Measurements from ENCODE around the gene ABCB6. TPM values are rescaled to one million over a fixed set of nuclear protein-coding genes. Genes with fewer than 3 reads are reported as not detected.

ABCB6 gene
- total and polyA plus RNA-seq, 2 donors, result 25.7 to 54.8 TPM

DNA sequence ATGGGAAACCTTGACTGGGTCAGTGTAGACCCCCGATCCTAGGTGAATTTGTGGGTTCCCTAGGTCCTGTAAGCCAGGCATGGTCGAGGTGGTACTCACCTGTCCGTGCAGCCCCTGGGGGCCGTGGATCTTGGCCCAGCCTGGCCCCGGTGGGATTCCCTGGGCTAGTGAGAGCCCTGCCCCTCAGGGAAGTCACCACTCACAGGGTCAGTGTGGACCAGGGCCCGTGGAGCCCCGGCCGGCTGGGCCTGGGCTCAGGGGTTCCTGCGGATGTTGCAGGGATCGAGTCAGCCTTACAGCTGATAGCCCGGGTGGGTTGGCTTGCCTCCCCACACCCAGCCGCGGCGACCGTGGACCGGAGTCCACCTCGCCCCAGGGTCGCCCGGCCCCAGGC lies 10.2 kb upstream of the ABCB6 start:
- H3K27ac ChIP-seq (ENCODE audit: low read depth), result peak overlapping the region; percentile 79
- WGBS, result 3% methylated on average over 19 of the region's 19 CpGs
- H3K36me3 ChIP-seq (ENCODE audit: insufficient read depth), result peaks cover 8% of the 10 kb centered on the region
- no peaks in the 10 kb centered on the region for H3K4me1 ChIP-seq (ENCODE audit: insufficient read depth)
- no peak for DNase-seq (ENCODE audit: extremely low spot score)
- H3K4me3 ChIP-seq (ENCODE audit: low read depth, low read length), result peak overlapping the region; percentile 90

- Histone ChIP-seq H3K36me3 (ENCODE audit: insufficient read depth) (peaks cover 4% of the 10 kb centered on the region), H3K4me3 (ENCODE audit: low read depth, low read length) (peak overlapping the region; percentile 90), H3K27ac (ENCODE audit: low read depth) (peak overlapping the region; percentile 79), H3K4me1 (ENCODE audit: insufficient read depth) (no peaks in the 10 kb centered on the region)
- WGBS, result 40% methylated on average over 7 of the region's 7 CpGs
- DNase-seq (ENCODE audit: extremely low spot score), result no peak
Observed at GRCh38 chr2:219228041-219228910, 9.5 kb upstream of the ABCB6 start.

- DNase-seq (ENCODE audit: extremely low spot score), result no peak
- WGBS, result 89% methylated on average over 3 of the region's 3 CpGs
- H3K36me3 ChIP-seq (ENCODE audit: insufficient read depth), result peaks cover 4% of the 10 kb centered on the region
Observed at GRCh38 chr2:219225350-219225749, 6.6 kb upstream of the ABCB6 start.

DNA sequence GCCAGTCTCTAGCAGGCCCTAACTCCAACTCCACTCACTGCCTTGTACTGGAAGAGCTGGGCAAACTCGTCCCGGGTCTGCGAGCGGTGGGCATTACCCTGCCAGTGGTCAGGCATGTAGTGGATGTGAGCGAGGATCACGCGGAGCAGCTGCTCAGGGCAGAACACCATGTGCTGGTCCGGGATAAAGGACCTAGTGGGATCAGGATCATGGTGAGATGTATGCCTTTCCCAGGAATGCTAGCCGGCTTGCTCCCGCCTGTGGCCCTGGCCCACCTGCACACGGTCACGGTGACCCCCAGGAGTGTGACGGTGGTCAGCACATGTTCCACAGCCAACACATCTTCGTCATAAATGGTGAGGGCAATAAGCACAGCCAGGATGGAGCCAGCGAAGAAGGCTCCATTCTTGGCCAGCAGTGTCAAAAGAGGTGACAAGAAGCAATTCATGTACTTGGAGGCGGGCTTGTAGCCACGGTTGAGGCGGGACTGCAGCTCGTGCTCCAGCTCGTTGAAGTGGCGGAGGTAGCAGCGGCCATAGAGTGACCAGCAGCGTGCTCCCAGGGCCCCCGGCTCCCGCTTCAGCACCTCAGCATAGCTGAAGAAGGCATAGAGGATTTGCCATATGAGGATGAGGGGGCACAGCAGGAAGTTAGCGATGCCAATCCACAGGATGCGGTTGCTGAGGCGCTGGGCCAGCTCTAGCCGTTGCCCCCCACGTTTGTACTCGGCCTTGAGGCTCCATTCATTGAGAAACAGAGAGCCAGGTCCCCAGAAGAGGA lies 5.3 kb upstream of the ABCB6 start:
- Histone ChIP-seq H3K4me3 (ENCODE audit: low read depth, low read length) (no peak overlapping the region), H3K36me3 (ENCODE audit: insufficient read depth) (peaks cover 4% of the 10 kb centered on the region), H3K4me1 (ENCODE audit: insufficient read depth) (peaks cover 4% of the 10 kb centered on the region), H3K27ac (ENCODE audit: low read depth) (no peak overlapping the region)
- 93% methylated on average over 31 of the region's 31 CpGs for WGBS
- DNase-seq (ENCODE audit: extremely low spot score), result no peak

More at GRCh38 chr2:219225350-219225749, 6.6 kb upstream of the ABCB6 start:
- Histone ChIP-seq H3K4me3 (ENCODE audit: low read depth, low read length) (no peak overlapping the region), H3K27ac (ENCODE audit: low read depth) (no peak overlapping the region), H3K4me1 (ENCODE audit: insufficient read depth) (no peaks in the 10 kb centered on the region)

GRCh38 chr2:219221957-219222518 lies 3.3 kb upstream of the ABCB6 start:
- H3K36me3 ChIP-seq (ENCODE audit: insufficient read depth), result peaks cover 4% of the 10 kb centered on the region
- no peak overlapping the region for H3K4me3 ChIP-seq (ENCODE audit: low read depth, low read length)
- WGBS, result 92% methylated on average over 16 of the region's 16 CpGs
- no peak for DNase-seq (ENCODE audit: extremely low spot score)
- peaks cover 4% of the 10 kb centered on the region for H3K4me1 ChIP-seq (ENCODE audit: insufficient read depth)
- H3K27ac ChIP-seq (ENCODE audit: low read depth), result no peak overlapping the region

- peaks cover 6% of the 10 kb centered on the region for H3K36me3 ChIP-seq (ENCODE audit: insufficient read depth)
- H3K27ac ChIP-seq (ENCODE audit: low read depth), result no peak overlapping the region
- H3K4me1 ChIP-seq (ENCODE audit: insufficient read depth), result peaks cover 4% of the 10 kb centered on the region
- DNase-seq (ENCODE audit: extremely low spot score), result no peak
- H3K4me3 ChIP-seq (ENCODE audit: low read depth, low read length), result no peak overlapping the region
- 90% methylated on average over 19 of the region's 19 CpGs for WGBS
Observed at GRCh38 chr2:219220652-219221402, 2.1 kb upstream of the ABCB6 start.

- Histone ChIP-seq H3K4me1 (ENCODE audit: insufficient read depth) (peaks cover 4% of the 10 kb centered on the region), H3K36me3 (ENCODE audit: insufficient read depth) (peaks cover 6% of the 10 kb centered on the region)
Observed at GRCh38 chr2:219219784-219220532, 1.2 kb upstream of the ABCB6 start.

GRCh38 chr2:219218217-219218731 lies 484 bp downstream of the ABCB6 start:
- peaks cover 4% of the 10 kb centered on the region for H3K4me1 ChIP-seq (ENCODE audit: insufficient read depth)
- H3K4me3 ChIP-seq (ENCODE audit: low read depth, low read length), result peak overlapping the region; percentile 44
- no peak for DNase-seq (ENCODE audit: extremely low spot score)
- H3K36me3 ChIP-seq (ENCODE audit: insufficient read depth), result peaks cover 6% of the 10 kb centered on the region
- whole genome bisulfite sequencing, result under 1% methylated on average over 37 of the region's 37 CpGs
- peak overlapping the region; percentile 71 for H3K27ac ChIP-seq (ENCODE audit: low read depth)

More at GRCh38 chr2:219219784-219220532, 1.2 kb upstream of the ABCB6 start:
- no peak for DNase-seq (ENCODE audit: extremely low spot score)
- no peak overlapping the region for H3K27ac ChIP-seq (ENCODE audit: low read depth)
- no peak overlapping the region for H3K4me3 ChIP-seq (ENCODE audit: low read depth, low read length)
- WGBS, result 87% methylated on average over 18 of the region's 18 CpGs

GRCh38 chr2:219216535-219216915 lies 2.2 kb downstream of the ABCB6 start:
- Histone ChIP-seq H3K4me3 (ENCODE audit: low read depth, low read length) (no peak overlapping the region), H3K27ac (ENCODE audit: low read depth) (no peak overlapping the region), H3K36me3 (ENCODE audit: insufficient read depth) (peaks cover 6% of the 10 kb centered on the region), H3K4me1 (ENCODE audit: insufficient read depth) (peaks cover 4% of the 10 kb centered on the region)
- DNase-seq (ENCODE audit: extremely low spot score), result no peak
- 93% methylated on average over 6 of the region's 6 CpGs for WGBS

DNA sequence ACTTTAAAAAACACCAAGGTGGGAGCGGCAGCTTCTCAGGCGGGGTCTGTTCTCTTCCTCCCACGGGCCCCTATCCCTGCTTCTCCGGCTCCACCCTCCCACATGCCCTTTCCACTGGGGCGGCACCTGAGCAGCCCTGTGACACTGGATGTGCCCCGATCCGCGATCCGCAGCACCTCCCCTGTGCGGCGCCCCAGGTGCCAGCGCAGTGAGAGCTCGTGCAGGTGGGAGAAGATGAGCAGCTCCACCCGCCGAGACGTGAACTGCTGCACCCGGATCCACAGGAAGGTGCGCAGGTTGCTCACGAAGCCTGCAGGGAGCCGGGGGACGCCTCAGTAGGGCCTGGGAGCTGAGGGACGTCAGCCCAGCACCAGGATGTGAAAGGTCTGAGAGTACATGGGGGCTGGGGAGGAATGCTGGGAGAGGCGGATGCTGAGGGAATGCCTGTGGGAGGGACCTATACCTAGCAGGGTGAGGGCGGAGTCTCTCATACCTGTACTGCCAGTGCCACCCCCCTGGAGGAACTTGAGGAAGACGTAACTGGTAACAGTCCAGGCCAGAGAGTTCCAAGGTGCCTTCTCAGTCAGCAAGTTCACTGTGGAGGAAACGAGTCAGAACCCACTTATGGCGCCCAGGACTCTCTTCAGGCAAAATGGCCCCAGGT lies 2.8 kb downstream of the ABCB6 start:
- H3K4me1 ChIP-seq (ENCODE audit: insufficient read depth), result peaks cover 4% of the 10 kb centered on the region
- no peak for DNase-seq (ENCODE audit: extremely low spot score)
- peaks cover 6% of the 10 kb centered on the region for H3K36me3 ChIP-seq (ENCODE audit: insufficient read depth)
- H3K27ac ChIP-seq (ENCODE audit: low read depth), result no peak overlapping the region
- WGBS, result 90% methylated on average over 27 of the region's 27 CpGs
- no peak overlapping the region for H3K4me3 ChIP-seq (ENCODE audit: low read depth, low read length)

- no peak for DNase-seq (ENCODE audit: extremely low spot score)
- Histone ChIP-seq H3K27ac (ENCODE audit: low read depth) (no peak overlapping the region), H3K4me3 (ENCODE audit: low read depth, low read length) (no peak overlapping the region), H3K4me1 (ENCODE audit: insufficient read depth) (peaks cover 4% of the 10 kb centered on the region), H3K36me3 (ENCODE audit: insufficient read depth) (peaks cover 2% of the 10 kb centered on the region)
- 91% methylated on average over 6 of the region's 6 CpGs for WGBS
Observed at GRCh38 chr2:219214786-219215185, 4.0 kb downstream of the ABCB6 start.

DNA sequence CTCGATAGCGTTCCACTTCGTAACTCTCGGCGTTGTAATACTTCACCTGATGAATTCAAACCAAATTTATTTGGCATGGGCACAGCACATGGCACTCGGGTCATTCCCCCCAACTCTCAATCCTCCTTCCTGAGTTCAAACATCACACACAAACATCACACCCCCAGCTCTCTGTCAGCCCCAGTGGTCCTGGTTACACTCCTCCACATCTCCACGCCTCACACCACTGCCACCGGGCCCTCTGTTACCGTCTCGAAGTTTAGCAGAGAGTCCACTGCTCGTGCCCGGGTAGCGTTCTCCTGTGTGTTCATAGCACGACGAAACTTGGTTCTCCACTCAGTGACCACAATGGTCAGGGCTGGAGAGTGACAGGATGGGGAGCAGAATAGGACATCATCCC lies 4.6 kb downstream of the ABCB6 start:
- no peak for DNase-seq (ENCODE audit: extremely low spot score)
- Histone ChIP-seq H3K36me3 (ENCODE audit: insufficient read depth) (peaks cover 4% of the 10 kb centered on the region), H3K4me3 (ENCODE audit: low read depth, low read length) (no peak overlapping the region), H3K4me1 (ENCODE audit: insufficient read depth) (no peaks in the 10 kb centered on the region), H3K27ac (ENCODE audit: low read depth) (no peak overlapping the region)
- 96% methylated on average over 15 of the region's 15 CpGs for WGBS
